ENCODE data around the gene BATF3.

DNA sequence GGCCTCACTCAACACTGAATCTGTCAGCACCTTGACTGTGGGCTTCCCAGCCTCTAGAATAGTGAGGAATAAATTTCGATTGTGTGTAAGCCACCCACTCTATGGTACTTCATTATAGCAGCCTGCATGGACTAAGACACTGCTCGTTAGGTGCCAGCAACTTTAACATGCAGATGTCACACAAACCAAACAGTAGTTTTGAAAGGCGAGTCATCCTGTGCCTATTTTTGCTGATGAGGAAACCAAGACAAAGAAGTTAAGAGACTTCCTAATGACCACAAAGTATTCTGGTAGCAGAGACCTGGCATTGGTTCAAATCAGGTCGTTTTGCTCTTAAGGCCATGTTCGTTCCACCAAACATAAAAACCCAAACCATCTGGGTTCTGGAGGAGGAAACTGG, 42.9 kb downstream of the BATF3 start:
- TF ChIP-seq, protein P1, sequence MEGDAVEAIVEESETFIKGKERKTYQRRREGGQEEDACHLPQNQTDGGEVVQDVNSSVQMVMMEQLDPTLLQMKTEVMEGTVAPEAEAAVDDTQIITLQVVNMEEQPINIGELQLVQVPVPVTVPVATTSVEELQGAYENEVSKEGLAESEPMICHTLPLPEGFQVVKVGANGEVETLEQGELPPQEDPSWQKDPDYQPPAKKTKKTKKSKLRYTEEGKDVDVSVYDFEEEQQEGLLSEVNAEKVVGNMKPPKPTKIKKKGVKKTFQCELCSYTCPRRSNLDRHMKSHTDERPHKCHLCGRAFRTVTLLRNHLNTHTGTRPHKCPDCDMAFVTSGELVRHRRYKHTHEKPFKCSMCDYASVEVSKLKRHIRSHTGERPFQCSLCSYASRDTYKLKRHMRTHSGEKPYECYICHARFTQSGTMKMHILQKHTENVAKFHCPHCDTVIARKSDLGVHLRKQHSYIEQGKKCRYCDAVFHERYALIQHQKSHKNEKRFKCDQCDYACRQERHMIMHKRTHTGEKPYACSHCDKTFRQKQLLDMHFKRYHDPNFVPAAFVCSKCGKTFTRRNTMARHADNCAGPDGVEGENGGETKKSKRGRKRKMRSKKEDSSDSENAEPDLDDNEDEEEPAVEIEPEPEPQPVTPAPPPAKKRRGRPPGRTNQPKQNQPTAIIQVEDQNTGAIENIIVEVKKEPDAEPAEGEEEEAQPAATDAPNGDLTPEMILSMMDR (conservative IDR thresholded peaks at IDR 0.05; ENCODE audit: low read depth, low read length), result no peak
- no peak for TF ChIP-seq POLR2A (IDR thresholded peaks at IDR 0.05; ENCODE audit: low read depth, low read length)
- TF ChIP-seq BHLHE40 (IDR thresholded peaks at IDR 0.05; ENCODE audit: low read depth, low read length), result no peak
- TF ChIP-seq MAFK (IDR thresholded peaks at IDR 0.05; ENCODE audit: low read depth, low read length), result no peak
- no peak for TF ChIP-seq CEBPB (IDR thresholded peaks at IDR 0.05; ENCODE audit: low read depth, low read length)
- no peak for TF ChIP-seq MAZ (IDR thresholded peaks at IDR 0.05; ENCODE audit: borderline replicate concordance, low read depth, low read length)
- no peak for TF ChIP-seq NFE2L2 (IDR thresholded peaks at IDR 0.05; ENCODE audit: low read depth, low read length)

Measured in IMR-90 (cell line).